GM12878 (cell line): ENCODE data around the gene CTSW. TPM values are rescaled to one million over a fixed set of nuclear protein-coding genes. Genes with fewer than 3 reads are reported as not detected.

Experiments
- BMI1 ChIP-seq: fragments of 450-650 bp; IDR thresholded peaks from 2 replicates; pipeline ENCODE4 v1.6.1; 2016; ENCODE audit warnings: mild to moderate bottlenecking, moderate library complexity, borderline replicate concordance
- BRCA1 ChIP-seq: IDR thresholded peaks from 2 replicates; pipeline ENCODE4 v1.6.1; 2011; ENCODE audit warnings: low read depth, low read length, improper control_type of control experiment
- CHD2 ChIP-seq: IDR thresholded peaks from 2 replicates; pipeline ENCODE4 v1.6.1; 2011; ENCODE audit warnings: low read depth, low read length, improper control_type of control experiment, borderline replicate concordance
- FOXK2 ChIP-seq: fragments of 450-650 bp; IDR thresholded peaks from 2 replicates; pipeline ENCODE4 v1.6.1; 2017; ENCODE audit warnings: mild to moderate bottlenecking, moderate library complexity
- HDGF ChIP-seq: fragments of 450-650 bp; IDR thresholded peaks from 2 replicates; pipeline ENCODE4 v1.6.1; 2016; ENCODE audit warnings: antibody characterized with exemption
- KDM1A ChIP-seq: fragments of 200-600 bp; sonication (generic); IDR thresholded peaks from 2 replicates; pipeline ENCODE4 v1.6.1; 2016; ENCODE audit warnings: borderline replicate concordance
- LARP7 ChIP-seq: fragments of 450-650 bp; IDR thresholded peaks from 2 replicates; pipeline ENCODE4 v1.6.1; 2017; ENCODE audit warnings: mild to moderate bottlenecking
- MTA2 ChIP-seq: fragments of 450-650 bp; IDR thresholded peaks from 2 replicates; pipeline ENCODE4 v1.6.1; 2016; ENCODE audit warnings: low read depth, mild to moderate bottlenecking, moderate library complexity
- NR2C2 ChIP-seq: IDR thresholded peaks from 2 replicates; pipeline ENCODE4 v1.6.1; 2011; ENCODE audit warnings: borderline replicate concordance, low read depth; ENCODE audit not compliant: control insufficient read depth, insufficient read length
- NRF1 ChIP-seq: conservative IDR thresholded peaks from 2 replicates; pipeline ENCODE4 v1.6.1; 2011; ENCODE audit warnings: mild to moderate bottlenecking, low read depth, low read length, improper control_type of control experiment
- SREBF2 ChIP-seq: IDR thresholded peaks from 2 replicates; pipeline ENCODE4 v1.6.1; 2012; ENCODE audit warnings: mild to moderate bottlenecking, low read length
- TCF3 ChIP-seq: IDR thresholded peaks from 2 replicates; pipeline ENCODE4 v1.6.1; 2012; ENCODE audit warnings: low read depth, mild to moderate bottlenecking, low read length, borderline replicate concordance; ENCODE audit not compliant: insufficient read depth
- YBX1 ChIP-seq: fragments of 450-650 bp; IDR thresholded peaks from 2 replicates; pipeline ENCODE4 v1.6.1; 2016; ENCODE audit warnings: antibody characterized with exemption
- YY1 ChIP-seq: IDR thresholded peaks from 2 replicates; pipeline ENCODE4 v1.6.1; 2011; ENCODE audit warnings: low read depth, mild to moderate bottlenecking, low read length
- ZZZ3 ChIP-seq: IDR thresholded peaks from 2 replicates; pipeline ENCODE4 v1.6.1; 2011; ENCODE audit warnings: low read depth; ENCODE audit not compliant: control insufficient read depth, insufficient read length
- polyA plus RNA-seq, 11 experiments: library from polyadenylated mRNA; depleted of rRNA in 4 of 11; unstranded in 6 of 11; stranded (reverse) in 5 of 11; fragments of >200 nt; fragmentation: Nextera tagmentation in 4 of 11; fragmentation: Illumina TruSeq in 1 of 11; extraction: Ambion mirVana in 4 of 11; extraction: Trizol in 1 of 11; gene quantifications; 1 replicate in 1 of 11; 2 replicates in 10 of 11; pipeline versions ENCODE4 v1.2.1 to v1.2.3, GENCODE V29; 2011 to 2016; ENCODE audit warnings: inconsistent platforms in 2 of 11, missing spikeins in 2 of 11, low read depth in 1 of 11
- total RNA-seq, 4 experiments: library from RNA; depleted of rRNA in 3 of 4; stranded (reverse); fragments of >200 nt in 3 of 4; fragmentation: Illumina TruSeq in 1 of 4; extraction: Trizol in 1 of 4; gene quantifications; 2 replicates each; pipeline versions ENCODE4 v1.2.1 to v1.2.3, GENCODE V29; 2013 to 2021
- TF ChIP-seq, protein P1 (sequence below): IDR thresholded peaks from 2 replicates; pipeline ENCODE4 v1.6.1; 2011; ENCODE audit warnings: low read depth, mild to moderate bottlenecking, low read length, moderate library complexity, borderline replicate concordance; ENCODE audit errors: extremely low read depth
- TF ChIP-seq, protein P2 (sequence below): IDR thresholded peaks from 2 replicates; pipeline ENCODE4 v1.6.1; 2012; ENCODE audit warnings: improper control_type of control experiment, low read depth, low read length; ENCODE audit not compliant: insufficient replicate concordance
- TF ChIP-seq, protein P3 (sequence below), 3 experiments: IDR thresholded peaks in 2 of 3; conservative IDR thresholded peaks in 1 of 3; 2 replicates each; pipeline ENCODE4 v1.5.1; 2011; ENCODE audit warnings: low read depth in 3 of 3, low read length in 3 of 3, mild to moderate bottlenecking in 3 of 3, control low read depth in 2 of 3, moderate library complexity in 2 of 3, inconsistent platforms in 1 of 3, mixed read lengths in 1 of 3; ENCODE audit not compliant: control insufficient read depth in 2 of 3, insufficient read depth in 1 of 3; ENCODE audit errors: extremely low read depth in 1 of 3
- TF ChIP-seq, protein P4 (sequence below): fragments of 450-650 bp; IDR thresholded peaks from 2 replicates; pipeline ENCODE4 v1.6.1; 2017; ENCODE audit warnings: antibody characterized with exemption, mild to moderate bottlenecking, moderate library complexity

The CTSW gene
- total and polyA plus RNA-seq, 10 of the 15 experiments (the other 5 are each of a cell fraction or from before 2014, with no cell fraction given) = 0.53 to 12.0 (median 1.7) TPM

DNA sequence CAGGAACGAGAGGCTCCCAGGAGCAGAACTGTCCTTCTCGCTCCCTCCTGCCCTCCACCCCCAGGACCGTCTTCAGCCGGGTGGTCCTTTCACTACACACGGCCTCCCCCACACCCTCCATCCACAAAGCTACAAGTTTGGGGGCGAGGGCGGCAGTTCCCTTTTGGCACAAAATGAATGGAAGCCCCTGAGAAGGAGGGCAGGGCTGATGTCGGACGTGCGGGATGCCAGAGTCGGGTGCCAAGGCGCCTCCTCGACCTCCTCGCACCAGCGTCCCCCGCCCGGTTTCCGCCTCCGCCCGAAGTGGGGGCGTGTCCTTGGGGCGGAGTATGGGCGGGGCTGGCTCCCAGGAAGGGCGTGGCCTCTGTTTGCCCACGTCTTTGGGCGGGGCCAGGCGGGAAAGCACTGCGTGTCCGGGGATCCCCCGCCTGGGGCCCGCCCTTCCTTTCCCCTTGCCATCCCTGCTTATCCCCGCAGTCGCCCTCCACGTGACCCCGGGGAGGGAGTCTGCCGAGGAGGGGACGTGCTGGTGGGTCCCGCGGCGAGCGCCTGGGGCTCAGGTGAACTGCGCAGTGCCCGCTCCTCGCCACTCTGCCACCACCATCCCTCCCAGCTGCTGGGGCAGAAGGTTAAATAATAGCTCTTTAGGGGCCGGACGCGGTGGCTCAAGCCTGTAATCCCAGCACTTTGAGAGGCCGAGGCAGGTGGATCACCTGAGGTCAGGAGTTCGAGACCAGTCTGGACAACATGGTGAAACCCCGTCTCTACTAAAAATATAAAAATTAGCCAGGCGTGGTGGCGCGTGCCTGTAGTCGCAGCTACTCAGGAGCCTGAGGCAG lies 6.1 kb upstream of the CTSW start (continued):
- TF ChIP-seq, protein P1, sequence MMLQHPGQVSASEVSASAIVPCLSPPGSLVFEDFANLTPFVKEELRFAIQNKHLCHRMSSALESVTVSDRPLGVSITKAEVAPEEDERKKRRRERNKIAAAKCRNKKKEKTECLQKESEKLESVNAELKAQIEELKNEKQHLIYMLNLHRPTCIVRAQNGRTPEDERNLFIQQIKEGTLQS = peak; percentile 56; the same call in 1 of the 2 replicates
- TF ChIP-seq, protein P2, sequence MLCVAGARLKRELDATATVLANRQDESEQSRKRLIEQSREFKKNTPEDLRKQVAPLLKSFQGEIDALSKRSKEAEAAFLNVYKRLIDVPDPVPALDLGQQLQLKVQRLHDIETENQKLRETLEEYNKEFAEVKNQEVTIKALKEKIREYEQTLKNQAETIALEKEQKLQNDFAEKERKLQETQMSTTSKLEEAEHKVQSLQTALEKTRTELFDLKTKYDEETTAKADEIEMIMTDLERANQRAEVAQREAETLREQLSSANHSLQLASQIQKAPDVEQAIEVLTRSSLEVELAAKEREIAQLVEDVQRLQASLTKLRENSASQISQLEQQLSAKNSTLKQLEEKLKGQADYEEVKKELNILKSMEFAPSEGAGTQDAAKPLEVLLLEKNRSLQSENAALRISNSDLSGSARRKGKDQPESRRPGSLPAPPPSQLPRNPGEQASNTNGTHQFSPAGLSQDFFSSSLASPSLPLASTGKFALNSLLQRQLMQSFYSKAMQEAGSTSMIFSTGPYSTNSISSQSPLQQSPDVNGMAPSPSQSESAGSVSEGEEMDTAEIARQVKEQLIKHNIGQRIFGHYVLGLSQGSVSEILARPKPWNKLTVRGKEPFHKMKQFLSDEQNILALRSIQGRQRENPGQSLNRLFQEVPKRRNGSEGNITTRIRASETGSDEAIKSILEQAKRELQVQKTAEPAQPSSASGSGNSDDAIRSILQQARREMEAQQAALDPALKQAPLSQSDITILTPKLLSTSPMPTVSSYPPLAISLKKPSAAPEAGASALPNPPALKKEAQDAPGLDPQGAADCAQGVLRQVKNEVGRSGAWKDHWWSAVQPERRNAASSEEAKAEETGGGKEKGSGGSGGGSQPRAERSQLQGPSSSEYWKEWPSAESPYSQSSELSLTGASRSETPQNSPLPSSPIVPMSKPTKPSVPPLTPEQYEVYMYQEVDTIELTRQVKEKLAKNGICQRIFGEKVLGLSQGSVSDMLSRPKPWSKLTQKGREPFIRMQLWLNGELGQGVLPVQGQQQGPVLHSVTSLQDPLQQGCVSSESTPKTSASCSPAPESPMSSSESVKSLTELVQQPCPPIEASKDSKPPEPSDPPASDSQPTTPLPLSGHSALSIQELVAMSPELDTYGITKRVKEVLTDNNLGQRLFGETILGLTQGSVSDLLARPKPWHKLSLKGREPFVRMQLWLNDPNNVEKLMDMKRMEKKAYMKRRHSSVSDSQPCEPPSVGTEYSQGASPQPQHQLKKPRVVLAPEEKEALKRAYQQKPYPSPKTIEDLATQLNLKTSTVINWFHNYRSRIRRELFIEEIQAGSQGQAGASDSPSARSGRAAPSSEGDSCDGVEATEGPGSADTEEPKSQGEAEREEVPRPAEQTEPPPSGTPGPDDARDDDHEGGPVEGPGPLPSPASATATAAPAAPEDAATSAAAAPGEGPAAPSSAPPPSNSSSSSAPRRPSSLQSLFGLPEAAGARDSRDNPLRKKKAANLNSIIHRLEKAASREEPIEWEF = no peak
- TF ChIP-seq, protein P3, sequence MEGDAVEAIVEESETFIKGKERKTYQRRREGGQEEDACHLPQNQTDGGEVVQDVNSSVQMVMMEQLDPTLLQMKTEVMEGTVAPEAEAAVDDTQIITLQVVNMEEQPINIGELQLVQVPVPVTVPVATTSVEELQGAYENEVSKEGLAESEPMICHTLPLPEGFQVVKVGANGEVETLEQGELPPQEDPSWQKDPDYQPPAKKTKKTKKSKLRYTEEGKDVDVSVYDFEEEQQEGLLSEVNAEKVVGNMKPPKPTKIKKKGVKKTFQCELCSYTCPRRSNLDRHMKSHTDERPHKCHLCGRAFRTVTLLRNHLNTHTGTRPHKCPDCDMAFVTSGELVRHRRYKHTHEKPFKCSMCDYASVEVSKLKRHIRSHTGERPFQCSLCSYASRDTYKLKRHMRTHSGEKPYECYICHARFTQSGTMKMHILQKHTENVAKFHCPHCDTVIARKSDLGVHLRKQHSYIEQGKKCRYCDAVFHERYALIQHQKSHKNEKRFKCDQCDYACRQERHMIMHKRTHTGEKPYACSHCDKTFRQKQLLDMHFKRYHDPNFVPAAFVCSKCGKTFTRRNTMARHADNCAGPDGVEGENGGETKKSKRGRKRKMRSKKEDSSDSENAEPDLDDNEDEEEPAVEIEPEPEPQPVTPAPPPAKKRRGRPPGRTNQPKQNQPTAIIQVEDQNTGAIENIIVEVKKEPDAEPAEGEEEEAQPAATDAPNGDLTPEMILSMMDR (IDR thresholded peaks at IDR 0.05 in 2 of 3, conservative IDR thresholded peaks at IDR 0.05 in 1 of 3; ENCODE audit: control insufficient read depth in 2 of 3, extremely low read depth in 1 of 3, insufficient read depth in 1 of 3, low read depth in 3 of 3, low read length in 3 of 3) = no peak
- TF ChIP-seq BMI1 = no peak
- peak; percentile 25; the same call in 1 of the 2 replicates for TF ChIP-seq CHD2
- peak; percentile 14; the same call in 1 of the 2 replicates for TF ChIP-seq LARP7
- no peak for TF ChIP-seq MTA2
- no peak for TF ChIP-seq YBX1
- TF ChIP-seq KDM1A = no peak
- TF ChIP-seq ZZZ3 = no peak
- TF ChIP-seq, protein P4, sequence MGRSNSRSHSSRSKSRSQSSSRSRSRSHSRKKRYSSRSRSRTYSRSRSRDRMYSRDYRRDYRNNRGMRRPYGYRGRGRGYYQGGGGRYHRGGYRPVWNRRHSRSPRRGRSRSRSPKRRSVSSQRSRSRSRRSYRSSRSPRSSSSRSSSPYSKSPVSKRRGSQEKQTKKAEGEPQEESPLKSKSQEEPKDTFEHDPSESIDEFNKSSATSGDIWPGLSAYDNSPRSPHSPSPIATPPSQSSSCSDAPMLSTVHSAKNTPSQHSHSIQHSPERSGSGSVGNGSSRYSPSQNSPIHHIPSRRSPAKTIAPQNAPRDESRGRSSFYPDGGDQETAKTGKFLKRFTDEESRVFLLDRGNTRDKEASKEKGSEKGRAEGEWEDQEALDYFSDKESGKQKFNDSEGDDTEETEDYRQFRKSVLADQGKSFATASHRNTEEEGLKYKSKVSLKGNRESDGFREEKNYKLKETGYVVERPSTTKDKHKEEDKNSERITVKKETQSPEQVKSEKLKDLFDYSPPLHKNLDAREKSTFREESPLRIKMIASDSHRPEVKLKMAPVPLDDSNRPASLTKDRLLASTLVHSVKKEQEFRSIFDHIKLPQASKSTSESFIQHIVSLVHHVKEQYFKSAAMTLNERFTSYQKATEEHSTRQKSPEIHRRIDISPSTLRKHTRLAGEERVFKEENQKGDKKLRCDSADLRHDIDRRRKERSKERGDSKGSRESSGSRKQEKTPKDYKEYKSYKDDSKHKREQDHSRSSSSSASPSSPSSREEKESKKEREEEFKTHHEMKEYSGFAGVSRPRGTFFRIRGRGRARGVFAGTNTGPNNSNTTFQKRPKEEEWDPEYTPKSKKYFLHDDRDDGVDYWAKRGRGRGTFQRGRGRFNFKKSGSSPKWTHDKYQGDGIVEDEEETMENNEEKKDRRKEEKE = no peak
- TF ChIP-seq YY1 = no peak
- TF ChIP-seq BRCA1 = no peak
- TF ChIP-seq SREBF2 = peak; percentile 44; the same call in 1 of the 2 replicates
- TF ChIP-seq NRF1 = no peak
- TF ChIP-seq TCF3 = no peak
- no peak for TF ChIP-seq FOXK2
- TF ChIP-seq HDGF = peak; percentile 87
- no peak for TF ChIP-seq NR2C2
